H1 (cell line): ENCODE data around the gene BPGM. TPM values are rescaled to one million over a fixed set of nuclear protein-coding genes. Genes with fewer than 3 reads are reported as not detected.

Source experiments
- CTCF ChIA-PET: fragments of 300-600 bp; sonication (Branson Sonifier 250); formaldehyde crosslinking; loops from one replicate; lab custom pipeline; 2021; ENCODE audit not compliant: partially characterized antibody; lab: Charles Lee
- POLR2A ChIA-PET: fragments of 300-600 bp; sonication (Branson Sonifier 250); formaldehyde crosslinking; loops from one replicate; lab custom pipeline; 2021; ENCODE audit warnings: inconsistent platforms; ENCODE audit not compliant: partially characterized antibody; lab: Charles Lee
- DNase-seq, 2 experiments: peaks; one replicate each; pipeline versions ENCODE4 v3.0.0 to v3.0.0-alpha.2; 2010 to 2022; ENCODE audit warnings: low spot score in 2 of 2, low read depth in 1 of 2, mixed read lengths in 1 of 2
- FAIRE-seq: peaks from 2 replicates; lab custom pipeline; 2011; peaks lifted over from hg19 to GRCh38; lab: Jason Lieb, UNC
- H2AFZ ChIP-seq: 2 replicates; pipeline ENCODE4 v1.8.1; 2012; ENCODE audit warnings: low read length, inconsistent platforms
- H2AK5ac ChIP-seq: 2 replicates; pipeline ENCODE4 v1.6.1; 2013; ENCODE audit warnings: low read depth, low read length
- H2BK120ac ChIP-seq: replicated peaks from 2 replicates; pipeline ENCODE3; 2013; ENCODE audit warnings: low read depth, low read length, inconsistent platforms
- H2BK12ac ChIP-seq: 2 replicates; pipeline ENCODE4 v1.6.1; 2013; ENCODE audit warnings: low read depth, low read length
- H2BK15ac ChIP-seq: 2 replicates; pipeline ENCODE4 v1.6.1; 2013; ENCODE audit warnings: low read length
- H2BK20ac ChIP-seq: 2 replicates; pipeline ENCODE4 v1.6.1; 2013; ENCODE audit warnings: low read length
- H2BK5ac ChIP-seq: 2 replicates; pipeline ENCODE4 v1.6.1; 2013; ENCODE audit warnings: low read depth, low read length
- H3K14ac ChIP-seq: 2 replicates; pipeline ENCODE4 v1.6.1; 2013; ENCODE audit warnings: inconsistent platforms; ENCODE audit not compliant: insufficient read length
- H3K18ac ChIP-seq: 2 replicates; pipeline ENCODE4 v1.6.1; 2013; ENCODE audit warnings: low read length; ENCODE audit errors: extremely low read depth
- H3K23ac ChIP-seq: 2 replicates; pipeline ENCODE4 v1.6.1; 2013; ENCODE audit warnings: inconsistent platforms; ENCODE audit not compliant: insufficient read length
- H3K23me2 ChIP-seq: 2 replicates; pipeline ENCODE4 v1.6.1; 2013; ENCODE audit warnings: low read depth, low read length
- H3K27ac ChIP-seq: 2 replicates; pipeline ENCODE4 v1.6.1; 2011; ENCODE audit warnings: low read depth, low read length, inconsistent platforms
- H3K27me3 ChIP-seq, 4 experiments: replicated peaks in 1 of 4; 1 replicate in 1 of 4; 2 replicates in 3 of 4; pipeline versions ENCODE4 v1.6.1 to v1.8.1; 2011 to 2013; ENCODE audit warnings: low read length in 3 of 4, mild to moderate bottlenecking in 3 of 4, inconsistent platforms in 2 of 4, mixed read lengths in 2 of 4, moderate library complexity in 1 of 4; ENCODE audit not compliant: control insufficient read depth in 3 of 4, insufficient read depth in 3 of 4; ENCODE audit errors: extremely low read depth in 1 of 4
- H3K36me3 ChIP-seq, 4 experiments: 2 replicates each; pipeline versions ENCODE4 v1.6.1 to v1.8.1; 2011 to 2013; ENCODE audit warnings: mild to moderate bottlenecking in 4 of 4, low read length in 3 of 4, moderate library complexity in 2 of 4, control low read depth in 1 of 4, inconsistent platforms in 1 of 4; ENCODE audit not compliant: insufficient read depth in 4 of 4, control insufficient read depth in 2 of 4
- H3K4ac ChIP-seq: replicated peaks from 2 replicates; pipeline ENCODE3; 2013; ENCODE audit warnings: low read length, low read depth, mixed read lengths, inconsistent platforms; ENCODE audit not compliant: insufficient read length
- H3K4me1 ChIP-seq, 4 experiments: replicated peaks in 1 of 4; 1 replicate in 1 of 4; 2 replicates in 3 of 4; pipeline versions ENCODE4 v1.6.1 to v1.8.1; 2011 to 2013; ENCODE audit warnings: low read length in 3 of 4, inconsistent platforms in 2 of 4, mixed read lengths in 1 of 4; ENCODE audit not compliant: insufficient read depth in 4 of 4, control insufficient read depth in 3 of 4
- H3K4me2 ChIP-seq, 2 experiments: 2 replicates each; pipeline versions ENCODE4 v1.6.1 to v1.8.1; 2011 to 2013; ENCODE audit warnings: low read depth in 2 of 2, low read length in 2 of 2, control low read depth in 1 of 2, inconsistent platforms in 1 of 2, mild to moderate bottlenecking in 1 of 2; ENCODE audit not compliant: insufficient read depth in 1 of 2
- H3K4me3 ChIP-seq, 4 experiments: fragments of 200-600, 300-600 bp in 1 of 4; sonication (generic), shearing (Covaris generic), sonication (Bioruptor Twin) in 1 of 4; 2 replicates each; pipeline versions ENCODE4 v1.5.1 to v1.8.1; 2011 to 2016; ENCODE audit warnings: low read length in 4 of 4, low read depth in 3 of 4, control low read depth in 2 of 4, inconsistent platforms in 2 of 4, mild to moderate bottlenecking in 2 of 4, mixed read lengths in 1 of 4, moderate library complexity in 1 of 4; ENCODE audit not compliant: insufficient read depth in 2 of 4; ENCODE audit errors: extremely low read depth in 1 of 4
- H3K56ac ChIP-seq: replicated peaks from 2 replicates; pipeline ENCODE3; 2013; ENCODE audit warnings: low read depth, mild to moderate bottlenecking, mixed read lengths, low read length, inconsistent platforms; ENCODE audit not compliant: insufficient read length
- H3K79me1 ChIP-seq: 2 replicates; pipeline ENCODE4 v1.6.1; 2013; ENCODE audit warnings: low read depth, low read length, control low read depth
- H3K79me2 ChIP-seq, 2 experiments: 2 replicates each; pipeline versions ENCODE4 v1.6.1 to v1.8.1; 2012 to 2013; ENCODE audit warnings: low read length in 2 of 2, mild to moderate bottlenecking in 2 of 2, inconsistent platforms in 1 of 2; ENCODE audit not compliant: insufficient read depth in 2 of 2, control insufficient read depth in 1 of 2
- H3K9ac ChIP-seq, 4 experiments: replicated peaks in 1 of 4; 1 replicate in 1 of 4; 2 replicates in 3 of 4; pipeline versions ENCODE4 v1.6.1 to v1.8.1; 2011 to 2013; ENCODE audit warnings: low read depth in 3 of 4, low read length in 3 of 4, control low read depth in 2 of 4, mild to moderate bottlenecking in 2 of 4, moderate library complexity in 2 of 4, inconsistent platforms in 1 of 4; ENCODE audit errors: extremely low read depth in 1 of 4
- H3K9me3 ChIP-seq, 2 experiments: 2 replicates each; pipeline versions ENCODE4 v1.6.1 to v1.8.1; 2012 to 2013; ENCODE audit warnings: mild to moderate bottlenecking in 2 of 2, moderate library complexity in 2 of 2, control low read depth in 1 of 2, inconsistent platforms in 1 of 2, low read depth in 1 of 2, low read length in 1 of 2, mixed read lengths in 1 of 2; ENCODE audit not compliant: insufficient read depth in 2 of 2
- H4K20me1 ChIP-seq, 2 experiments: replicated peaks in 1 of 2; 2 replicates each; pipeline versions ENCODE3 to v1.8.1; 2011 to 2013; ENCODE audit warnings: inconsistent platforms in 2 of 2, low read length in 2 of 2, mild to moderate bottlenecking in 1 of 2; ENCODE audit not compliant: insufficient read depth in 2 of 2, control insufficient read depth in 1 of 2
- H4K5ac ChIP-seq: 2 replicates; pipeline ENCODE4 v1.6.1; 2013; ENCODE audit warnings: low read length, low read depth, mixed read lengths, inconsistent platforms; ENCODE audit not compliant: insufficient read length
- H4K8ac ChIP-seq: 2 replicates; pipeline ENCODE4 v1.8.0; 2013; ENCODE audit warnings: mild to moderate bottlenecking, moderate library complexity, low read length, inconsistent platforms; ENCODE audit not compliant: insufficient read depth; ENCODE audit errors: extremely low read depth
- H4K91ac ChIP-seq: replicated peaks from 2 replicates; pipeline ENCODE3; 2013; ENCODE audit warnings: low read length, mixed read lengths, inconsistent platforms; ENCODE audit not compliant: insufficient read length
- ASH2L ChIP-seq: fragments of 200-600, 300-600 bp; sonication (generic); IDR thresholded peaks from one replicate; pipeline ENCODE4 v1.7.1; 2017; ENCODE audit warnings: low read length
- EP300 ChIP-seq, 2 experiments: IDR thresholded peaks; 1 replicate in 1 of 2; 2 replicates in 1 of 2; pipeline ENCODE4 v1.6.1; 2011 to 2012; ENCODE audit warnings: low read depth in 2 of 2, low read length in 2 of 2, mild to moderate bottlenecking in 2 of 2, borderline replicate concordance in 1 of 2, inconsistent platforms in 1 of 2, moderate library complexity in 1 of 2
- MAFK ChIP-seq: IDR thresholded peaks from 2 replicates; pipeline ENCODE4 v1.6.1; 2012; ENCODE audit warnings: low read depth, mild to moderate bottlenecking, improper control_type of control experiment, low read length
- SIX5 ChIP-seq: IDR thresholded peaks from 2 replicates; pipeline ENCODE4 v1.6.1; 2011; ENCODE audit warnings: mild to moderate bottlenecking, low read depth, low read length
- ZNF274 ChIP-seq: IDR thresholded peaks from 2 replicates; pipeline ENCODE4 v1.7.0; 2012; ENCODE audit warnings: low read length, borderline replicate concordance; ENCODE audit errors: extremely low read depth
- WGBS, 2 experiments: shearing (Covaris generic) in 1 of 2; methylation state at CpG; one replicate each; pipeline versions ENCODE4 v1.1.6 to v1.1.7; 2013 to 2015; ENCODE audit warnings: low lambda C conversion rate in 2 of 2, mixed read lengths in 2 of 2, inconsistent platforms in 1 of 2, low coverage in 1 of 2, missing lambda C conversion rate in 1 of 2; ENCODE audit not compliant: insufficient replicate concordance in 2 of 2, insufficient coverage in 1 of 2, insufficient read length in 1 of 2; ENCODE audit errors: extremely low coverage in 1 of 2, missing lambda C conversion rate in 1 of 2; 5-methylcytosine and 5-hydroxymethylcytosine counted together
- polyA plus RNA-seq, 7 experiments: library from polyadenylated mRNA; depleted of rRNA in 3 of 7; stranded (reverse) in 5 of 7; unstranded in 2 of 7; fragments of >200 nt in 5 of 7; fragments of 200-250 nt in 2 of 7; gene quantifications; 1 replicate in 5 of 7; 2 replicates in 1 of 7; 4 replicates in 1 of 7; pipeline versions ENCODE4 v1.2.1 to v1.2.3, GENCODE V29; 2011 to 2013; ENCODE audit warnings: missing spikeins in 2 of 7, mixed read lengths in 2 of 7
- total RNA-seq: library from RNA; stranded (reverse); fragmentation: NEBNext Ultra II Directional; extraction: Animal tissue kit (Norgen Biotek cat#: 25700); gene quantifications from 2 replicates; pipeline ENCODE4 v1.2.1, GENCODE V29; 2021
- TF ChIP-seq, protein P1 (sequence below): IDR thresholded peaks from 2 replicates; pipeline ENCODE4 v1.6.1; 2011; ENCODE audit warnings: low read length, improper control_type of control experiment
- TF ChIP-seq, protein P2 (sequence below): IDR thresholded peaks from 2 replicates; pipeline ENCODE4 v1.6.1; 2012; ENCODE audit warnings: inconsistent platforms
- TF ChIP-seq, protein P3 (sequence below): IDR thresholded peaks from 2 replicates; pipeline ENCODE4 v1.6.1; 2011; ENCODE audit warnings: low read depth, mild to moderate bottlenecking, low read length; ENCODE audit not compliant: insufficient read depth

Gene BPGM
- total and polyA plus RNA-seq, 2 of the 8 experiments (the other 6 are each of a cell fraction or from before 2014, with no cell fraction given) = 9.7 to 15.3 TPM

DNA sequence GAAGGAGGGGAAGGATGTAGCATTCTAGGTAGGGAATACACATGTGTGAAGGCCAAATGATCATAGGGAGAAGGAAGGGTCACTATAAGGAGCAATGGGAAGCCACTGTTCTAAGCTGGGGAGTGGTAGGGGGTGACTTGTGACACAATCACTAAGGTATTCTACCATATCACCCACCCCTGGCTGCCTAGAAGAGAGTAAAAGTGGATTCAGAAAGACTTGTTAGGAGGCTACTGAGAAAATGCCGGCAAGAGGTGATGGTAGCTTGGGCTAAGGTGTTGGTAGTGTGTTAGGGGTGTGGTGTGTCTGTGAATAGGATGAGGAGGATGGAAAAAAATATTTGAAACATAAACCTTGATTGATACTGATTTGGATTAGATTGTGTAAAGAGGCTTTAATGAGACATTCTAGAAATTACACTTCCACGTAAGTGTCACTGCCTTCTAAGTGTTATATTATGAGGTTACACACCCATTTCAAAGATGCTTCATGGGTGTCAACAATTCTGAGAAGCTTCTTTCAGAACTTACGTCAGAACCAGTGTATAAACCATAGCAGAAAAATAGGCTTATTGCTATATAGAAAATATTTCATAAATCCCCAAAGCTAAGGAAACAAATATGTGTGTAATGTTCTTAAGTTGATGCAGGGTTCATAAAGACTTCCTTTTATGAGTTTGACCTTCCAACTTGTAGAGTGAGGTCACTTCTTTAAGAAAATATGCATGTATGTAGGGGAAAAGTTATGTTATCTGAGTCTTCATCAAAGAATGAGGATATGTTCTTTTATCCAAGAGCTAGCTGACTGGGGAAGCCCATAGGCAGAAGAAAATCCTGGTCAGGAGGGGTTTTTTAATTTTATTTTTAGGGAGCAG, 5.6 kb upstream of the BPGM start:
- no peak overlapping the region for H4K91ac ChIP-seq
- no peak overlapping the region for H3K18ac ChIP-seq
- H3K27ac ChIP-seq = no peak overlapping the region
- H4K20me1 ChIP-seq = no peaks in the 10 kb centered on the region
- no peak for DNase-seq
- no peaks in the 10 kb centered on the region for H3K36me3 ChIP-seq
- H4K8ac ChIP-seq = no peak overlapping the region
- no peak overlapping the region for H3K56ac ChIP-seq
- WGBS, 2 experiments = 88% methylated on average over 3 of the region's 3 CpGs; no CpG with 5 or more reads in 1 of the 2 experiments
- ChIA-PET CTCF (interaction anchor here (0.6 to 10.2 kb wide), 3 partner anchors 8 to 354 kb away, joined by 3 to 108 read pairs (median 3); no protein-coding TSS in a partner anchor), POLR2A (no interaction called here)
- no peaks in the 10 kb centered on the region; a peak in 1 of 7 replicates for H3K27me3 ChIP-seq
- no peak overlapping the region for H2BK5ac ChIP-seq
- no peak overlapping the region for H2AFZ ChIP-seq
- no peak overlapping the region for H3K4me2 ChIP-seq
- no peak for TF ChIP-seq ZNF274
- TF ChIP-seq ASH2L = no peak
- TF ChIP-seq, protein P1, sequence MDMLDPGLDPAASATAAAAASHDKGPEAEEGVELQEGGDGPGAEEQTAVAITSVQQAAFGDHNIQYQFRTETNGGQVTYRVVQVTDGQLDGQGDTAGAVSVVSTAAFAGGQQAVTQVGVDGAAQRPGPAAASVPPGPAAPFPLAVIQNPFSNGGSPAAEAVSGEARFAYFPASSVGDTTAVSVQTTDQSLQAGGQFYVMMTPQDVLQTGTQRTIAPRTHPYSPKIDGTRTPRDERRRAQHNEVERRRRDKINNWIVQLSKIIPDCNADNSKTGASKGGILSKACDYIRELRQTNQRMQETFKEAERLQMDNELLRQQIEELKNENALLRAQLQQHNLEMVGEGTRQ = no peak
- no peak for TF ChIP-seq SIX5
- TF ChIP-seq, protein P2, sequence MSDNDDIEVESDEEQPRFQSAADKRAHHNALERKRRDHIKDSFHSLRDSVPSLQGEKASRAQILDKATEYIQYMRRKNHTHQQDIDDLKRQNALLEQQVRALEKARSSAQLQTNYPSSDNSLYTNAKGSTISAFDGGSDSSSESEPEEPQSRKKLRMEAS = no peak
- no peak for TF ChIP-seq EP300 (IDR thresholded peaks at IDR 0.05; ENCODE audit: borderline replicate concordance in 1 of 2, low read depth in 2 of 2, low read length in 2 of 2)
- TF ChIP-seq, protein P3, sequence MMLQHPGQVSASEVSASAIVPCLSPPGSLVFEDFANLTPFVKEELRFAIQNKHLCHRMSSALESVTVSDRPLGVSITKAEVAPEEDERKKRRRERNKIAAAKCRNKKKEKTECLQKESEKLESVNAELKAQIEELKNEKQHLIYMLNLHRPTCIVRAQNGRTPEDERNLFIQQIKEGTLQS = no peak
- no peak for TF ChIP-seq MAFK
- H2BK15ac ChIP-seq = no peak overlapping the region
- H3K4me1 ChIP-seq = 0 out of 7 replicates have a peak, but pooled peaks cover 0 to 3% (median under 1%) of the 10 kb centered on the region in 4 experiments
- no peak overlapping the region for H2BK12ac ChIP-seq
- H3K14ac ChIP-seq = no peak overlapping the region
- H2BK20ac ChIP-seq = no peak overlapping the region
- no peaks in the 10 kb centered on the region for H3K23me2 ChIP-seq
- H3K9me3 ChIP-seq = no peaks in the 10 kb centered on the region
- no peak overlapping the region for H3K4ac ChIP-seq
- no peaks in the 10 kb centered on the region for H3K79me2 ChIP-seq
- no peak overlapping the region for H4K5ac ChIP-seq
- no peaks in the 10 kb centered on the region for H3K79me1 ChIP-seq
- no peak overlapping the region for H2BK120ac ChIP-seq
- H3K4me3 ChIP-seq = no peak overlapping the region
- no peak for FAIRE-seq
- no peak overlapping the region for H2AK5ac ChIP-seq
- H3K23ac ChIP-seq = no peak overlapping the region
- H3K9ac ChIP-seq = no peak overlapping the region
